ENCODE data around the gene NPHP4. TPM values are rescaled to one million over a fixed set of nuclear protein-coding genes. Genes with fewer than 3 reads are reported as not detected.

The NPHP4 gene
- total RNA-seq, 4 donors from 2014 or later, result 13.7 to 29.3 (median 18.6) TPM

- TF ChIP-seq CTCF (IDR thresholded peaks at IDR 0.05), result no peak
- ATAC-seq (ENCODE audit: low FRiP score), result no peak
- no peak for DNase-seq (ENCODE audit: low spot score)
These were observed 38.5 kb upstream of the NPHP4 start for GRCh38 chr1:6030547-6031261.

DNA sequence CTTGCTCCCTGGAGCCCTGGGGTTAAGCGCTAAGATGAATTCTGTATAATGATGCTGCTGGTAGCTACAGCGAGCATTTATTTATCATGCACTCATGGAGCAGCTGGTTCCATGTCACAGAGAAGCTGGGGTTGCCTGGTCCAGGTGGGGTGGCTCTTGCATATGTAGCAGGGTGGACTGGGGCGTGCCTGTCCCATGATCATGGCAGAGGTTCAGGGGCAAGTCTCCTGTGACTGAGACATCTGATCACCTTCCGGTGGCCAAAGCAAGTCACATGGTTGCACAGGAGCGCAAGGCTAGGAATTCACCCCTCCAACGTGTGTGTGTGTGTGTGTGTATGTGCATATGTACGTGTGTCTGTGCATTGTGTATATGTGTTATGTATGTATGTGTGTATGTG lies 37.9 kb upstream of the NPHP4 start:
- ATAC-seq (ENCODE audit: low FRiP score) (no peak), DNase-seq (ENCODE audit: low spot score) (no peak)
- TF ChIP-seq CTCF (IDR thresholded peaks at IDR 0.05), result no peak

DNA sequence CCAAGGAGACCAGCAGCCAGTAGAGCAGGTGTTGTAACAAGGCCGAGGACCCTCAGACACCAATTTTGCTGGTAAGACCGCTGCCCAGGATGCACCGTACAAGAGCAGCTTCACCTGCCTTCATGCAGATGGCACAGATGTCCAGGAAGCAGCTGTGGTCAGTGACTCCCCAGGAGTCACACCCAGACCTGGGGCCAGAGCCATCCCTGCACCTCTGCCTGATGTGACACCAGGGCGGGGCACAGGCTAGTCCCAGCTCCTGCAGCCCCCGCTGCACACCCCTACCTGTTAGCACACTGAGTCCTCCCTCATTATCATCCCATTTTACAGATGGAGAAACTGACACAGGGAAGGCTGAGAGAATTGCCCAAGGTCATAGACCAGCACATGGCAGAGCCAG lies 37.1 kb upstream of the NPHP4 start:
- ATAC-seq (ENCODE audit: low FRiP score) (no peak), DNase-seq (ENCODE audit: low spot score) (no peak)
- no peak for TF ChIP-seq CTCF (IDR thresholded peaks at IDR 0.05)

DNA sequence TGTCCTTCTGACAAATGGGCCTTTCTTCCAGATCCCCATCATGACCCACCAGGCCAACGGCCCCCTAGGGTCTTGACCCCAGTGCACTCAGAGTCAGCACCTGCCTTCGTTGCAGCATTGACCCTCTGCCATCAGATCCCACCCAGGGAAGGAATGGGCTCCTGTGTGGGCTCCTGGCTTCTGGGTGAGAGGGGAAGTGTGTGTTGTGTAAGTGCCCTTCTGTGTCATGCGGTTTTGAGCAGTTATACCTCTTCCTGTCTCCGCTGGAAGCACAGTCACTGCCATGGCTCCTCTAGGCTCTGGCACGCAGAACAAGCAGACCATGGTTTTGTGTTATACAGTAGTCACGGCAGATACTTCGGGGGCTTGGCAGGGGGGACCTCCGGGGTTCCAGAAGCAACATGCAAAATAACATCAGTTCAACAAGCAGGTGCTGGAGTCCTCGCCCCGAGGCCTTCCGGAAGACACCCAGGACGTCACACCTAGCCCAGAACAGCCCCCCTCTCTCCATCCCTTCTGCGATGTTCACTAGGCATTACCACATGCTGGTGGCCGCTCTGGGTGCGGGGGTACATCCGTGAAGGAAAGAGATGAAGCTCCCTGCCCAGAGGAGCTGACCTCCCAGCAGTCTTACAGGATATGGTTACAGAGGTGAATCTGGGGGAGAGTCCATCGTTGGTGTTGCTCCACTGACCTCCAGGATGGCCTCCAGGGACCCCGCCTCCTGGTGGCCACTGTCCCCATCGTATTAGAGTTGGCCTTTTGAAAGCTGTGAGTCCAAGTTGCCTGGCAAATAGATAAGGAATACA lies 36.0 kb upstream of the NPHP4 start:
- ATAC-seq (ENCODE audit: low FRiP score) (no peak), DNase-seq (ENCODE audit: low spot score) (no peak)
- no peak for TF ChIP-seq CTCF (IDR thresholded peaks at IDR 0.05)

GRCh38 chr1:6027591-6027990 lies 35.4 kb upstream of the NPHP4 start:
- TF ChIP-seq CTCF (IDR thresholded peaks at IDR 0.05), result no peak
- ATAC-seq (ENCODE audit: low FRiP score), result no peak
- DNase-seq (ENCODE audit: low spot score), result no peak

DNA sequence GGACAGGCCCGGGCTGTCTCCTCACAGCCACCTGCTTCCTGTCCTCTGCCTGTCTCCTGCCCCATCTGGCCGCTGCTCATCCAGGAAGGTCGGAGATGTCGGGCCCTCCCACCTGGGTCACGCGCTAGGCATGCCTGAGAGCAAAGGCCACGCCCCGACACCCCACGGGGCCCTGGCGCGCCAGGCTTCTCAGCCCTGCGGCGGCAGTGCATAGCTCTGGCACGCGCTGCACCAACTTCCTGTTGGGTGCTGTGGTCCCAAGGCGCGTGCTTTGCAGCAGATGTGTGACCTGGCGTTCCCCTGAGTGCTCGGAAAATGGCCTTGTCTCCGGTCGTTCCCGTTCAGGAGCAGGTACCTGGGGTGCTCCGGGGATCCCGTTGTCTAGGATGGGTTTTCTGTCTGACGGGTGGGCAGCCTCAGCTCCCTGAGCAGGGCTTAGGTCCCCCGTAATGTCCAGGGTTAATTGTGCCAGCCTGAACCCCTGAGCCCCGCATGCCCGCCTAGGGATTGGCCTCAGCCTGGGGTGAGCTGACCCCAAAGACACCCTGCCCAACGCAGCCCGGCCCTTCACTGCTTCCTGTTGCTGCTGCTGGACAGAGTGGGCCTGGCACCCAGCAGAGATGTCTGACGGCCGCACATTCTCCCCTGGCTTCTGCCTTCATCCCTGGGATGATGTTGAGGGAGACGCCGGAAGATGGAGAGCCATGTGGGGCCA lies 34.0 kb upstream of the NPHP4 start:
- TF ChIP-seq CTCF (IDR thresholded peaks at IDR 0.05), result no peak
- ATAC-seq (ENCODE audit: low FRiP score), result peak; percentile 75
- peak; percentile 34 for DNase-seq (ENCODE audit: low spot score)

Measured in omental fat pad (tissue), 4 donors.